SU-DHL-6 (cell line): Measurements from ENCODE around the gene RHOT1.

Experiments used
- EZH2phosphoT487 ChIP-seq: fragments of 200-600 bp; sonication (generic), shearing (Covaris generic); conservative IDR thresholded peaks from 2 replicates; pipeline ENCODE4 v1.6.1; 2018; ENCODE audit warnings: mild to moderate bottlenecking, antibody characterized with exemption, low read length, moderate library complexity, mixed read lengths
- TF ChIP-seq, protein P1 (sequence below): fragments of 200-600 bp; sonication (generic); IDR thresholded peaks from one replicate; pipeline ENCODE4 v1.5.1; 2017; ENCODE audit warnings: antibody characterized with exemption, mild to moderate bottlenecking, low read length, moderate library complexity; ENCODE audit not compliant: insufficient read depth, poor library complexity, severe bottlenecking

DNA sequence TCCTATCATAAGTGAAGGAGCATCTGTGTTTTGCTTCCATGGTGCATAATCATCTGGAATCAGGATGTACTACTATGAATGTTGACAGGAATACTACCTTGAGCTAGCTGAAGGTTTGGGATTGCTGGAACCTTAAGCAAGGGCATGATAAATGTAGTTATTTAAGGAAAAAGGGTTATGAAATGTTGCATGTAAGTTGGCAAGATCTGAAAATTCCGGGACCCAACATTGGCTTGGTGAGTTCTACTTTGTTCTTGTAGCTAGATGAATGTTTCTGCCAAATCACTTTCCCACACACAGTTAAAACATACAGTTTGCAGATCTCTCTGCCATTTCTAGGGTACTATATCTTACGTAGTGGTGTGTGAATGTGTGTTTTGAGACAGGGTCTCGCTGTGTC, 13.6 kb downstream of the RHOT1 start:
- TF ChIP-seq, protein P1, sequence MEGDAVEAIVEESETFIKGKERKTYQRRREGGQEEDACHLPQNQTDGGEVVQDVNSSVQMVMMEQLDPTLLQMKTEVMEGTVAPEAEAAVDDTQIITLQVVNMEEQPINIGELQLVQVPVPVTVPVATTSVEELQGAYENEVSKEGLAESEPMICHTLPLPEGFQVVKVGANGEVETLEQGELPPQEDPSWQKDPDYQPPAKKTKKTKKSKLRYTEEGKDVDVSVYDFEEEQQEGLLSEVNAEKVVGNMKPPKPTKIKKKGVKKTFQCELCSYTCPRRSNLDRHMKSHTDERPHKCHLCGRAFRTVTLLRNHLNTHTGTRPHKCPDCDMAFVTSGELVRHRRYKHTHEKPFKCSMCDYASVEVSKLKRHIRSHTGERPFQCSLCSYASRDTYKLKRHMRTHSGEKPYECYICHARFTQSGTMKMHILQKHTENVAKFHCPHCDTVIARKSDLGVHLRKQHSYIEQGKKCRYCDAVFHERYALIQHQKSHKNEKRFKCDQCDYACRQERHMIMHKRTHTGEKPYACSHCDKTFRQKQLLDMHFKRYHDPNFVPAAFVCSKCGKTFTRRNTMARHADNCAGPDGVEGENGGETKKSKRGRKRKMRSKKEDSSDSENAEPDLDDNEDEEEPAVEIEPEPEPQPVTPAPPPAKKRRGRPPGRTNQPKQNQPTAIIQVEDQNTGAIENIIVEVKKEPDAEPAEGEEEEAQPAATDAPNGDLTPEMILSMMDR, result no peak
- TF ChIP-seq EZH2phosphoT487, result no peak
